Type B pancreatic cell (in vitro differentiated cells): Measurements from ENCODE around the gene ODC1. TPM values are rescaled to one million over a fixed set of nuclear protein-coding genes. Genes with fewer than 3 reads are reported as not detected.
"Not testable (repeated sequence)": the region's sequence is repeated elsewhere in the genome, so short reads cannot be mapped to it uniquely, and the experiment has no call there.

ENCODE experiments used
- DNase-seq: peaks from one replicate; pipeline ENCODE4 v3.0.0; 2021; ENCODE audit warnings: mixed read lengths; ENCODE audit not compliant: unreplicated experiment; ENCODE audit errors: extremely low spot score
- H3K27ac Mint-ChIP-seq: 2 replicates; pipeline ENCODE4 v1.8.0; 2021; ENCODE audit warnings: mild to moderate bottlenecking, mixed read lengths
- H3K27me3 Mint-ChIP-seq: 2 replicates; pipeline ENCODE4 v1.8.0; 2021; ENCODE audit warnings: mixed read lengths
- H3K36me3 Mint-ChIP-seq: 2 replicates; pipeline ENCODE4 v1.8.0; 2021; ENCODE audit warnings: mixed read lengths
- H3K4me1 Mint-ChIP-seq: one replicate; pipeline ENCODE4 v1.8.0; 2021; ENCODE audit warnings: mixed read lengths; ENCODE audit not compliant: unreplicated experiment
- H3K4me3 Mint-ChIP-seq: 2 replicates; pipeline ENCODE4 v1.8.0; 2021; ENCODE audit warnings: mild to moderate bottlenecking, mixed read lengths
- H3K9me3 Mint-ChIP-seq: 2 replicates; pipeline ENCODE4 v1.8.0; 2021; ENCODE audit warnings: mixed read lengths
- total RNA-seq: library from RNA; stranded (reverse); gene quantifications from 2 replicates; pipeline ENCODE4 v1.2.1, GENCODE V29; 2021; ENCODE audit warnings: low replicate concordance
- TF ChIP-seq, protein P1 (sequence below): fragments of 200-600 bp; sonication (generic); conservative IDR thresholded peaks from 2 replicates; pipeline ENCODE4 v1.5.0; 2021; ENCODE audit warnings: antibody characterized with exemption, mild to moderate bottlenecking

ODC1 gene
- total RNA-seq, 1 donor from 2014 or later: 135 TPM

DNA sequence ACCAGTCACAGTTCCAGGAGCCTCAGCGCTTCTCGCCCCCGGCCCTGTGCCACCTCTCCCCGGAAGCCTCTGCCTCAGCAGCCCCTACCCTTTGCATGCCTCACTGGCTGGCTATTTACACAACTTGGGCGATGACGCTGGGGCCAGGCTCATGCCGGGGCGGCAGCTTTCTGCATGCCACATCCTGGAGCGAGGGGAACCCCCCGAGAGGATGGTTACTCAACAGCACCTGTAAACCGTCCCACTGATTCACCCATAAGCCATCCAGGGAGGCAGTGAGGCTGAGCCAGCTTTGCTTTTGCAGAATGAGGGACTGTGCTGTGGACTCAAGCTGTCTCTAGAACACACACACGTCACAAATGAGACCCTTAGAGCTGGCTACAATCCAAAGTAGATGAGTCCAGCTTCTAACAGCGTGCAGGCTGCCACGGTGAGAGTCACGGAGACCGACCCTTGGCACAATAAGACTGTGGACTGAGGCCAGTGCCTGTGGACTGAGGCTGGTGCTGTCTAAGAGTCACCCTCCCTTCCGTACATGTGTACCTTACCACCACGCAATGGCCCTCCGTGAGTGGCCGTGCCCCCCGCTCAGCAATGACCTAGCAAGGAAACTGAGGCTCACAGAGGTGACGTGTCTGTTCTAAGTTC, 45.6 kb upstream of the ODC1 start:
- Mint-ChIP-seq H3K27me3 (peaks cover 28% of the 10 kb centered on the region), H3K9me3 (no peaks in the 10 kb centered on the region), H3K27ac (no peak overlapping the region), H3K4me1 (no peaks in the 10 kb centered on the region), H3K36me3 (no peaks in the 10 kb centered on the region), H3K4me3 (no peak overlapping the region)
- no peak for DNase-seq
- TF ChIP-seq, protein P1, sequence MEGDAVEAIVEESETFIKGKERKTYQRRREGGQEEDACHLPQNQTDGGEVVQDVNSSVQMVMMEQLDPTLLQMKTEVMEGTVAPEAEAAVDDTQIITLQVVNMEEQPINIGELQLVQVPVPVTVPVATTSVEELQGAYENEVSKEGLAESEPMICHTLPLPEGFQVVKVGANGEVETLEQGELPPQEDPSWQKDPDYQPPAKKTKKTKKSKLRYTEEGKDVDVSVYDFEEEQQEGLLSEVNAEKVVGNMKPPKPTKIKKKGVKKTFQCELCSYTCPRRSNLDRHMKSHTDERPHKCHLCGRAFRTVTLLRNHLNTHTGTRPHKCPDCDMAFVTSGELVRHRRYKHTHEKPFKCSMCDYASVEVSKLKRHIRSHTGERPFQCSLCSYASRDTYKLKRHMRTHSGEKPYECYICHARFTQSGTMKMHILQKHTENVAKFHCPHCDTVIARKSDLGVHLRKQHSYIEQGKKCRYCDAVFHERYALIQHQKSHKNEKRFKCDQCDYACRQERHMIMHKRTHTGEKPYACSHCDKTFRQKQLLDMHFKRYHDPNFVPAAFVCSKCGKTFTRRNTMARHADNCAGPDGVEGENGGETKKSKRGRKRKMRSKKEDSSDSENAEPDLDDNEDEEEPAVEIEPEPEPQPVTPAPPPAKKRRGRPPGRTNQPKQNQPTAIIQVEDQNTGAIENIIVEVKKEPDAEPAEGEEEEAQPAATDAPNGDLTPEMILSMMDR: no peak

GRCh38 chr2:10493075-10493633, 45.0 kb upstream of the ODC1 start:
- TF ChIP-seq, protein P1: no peak
- no peak overlapping the region for H3K27ac Mint-ChIP-seq
- DNase-seq: no peak

DNA sequence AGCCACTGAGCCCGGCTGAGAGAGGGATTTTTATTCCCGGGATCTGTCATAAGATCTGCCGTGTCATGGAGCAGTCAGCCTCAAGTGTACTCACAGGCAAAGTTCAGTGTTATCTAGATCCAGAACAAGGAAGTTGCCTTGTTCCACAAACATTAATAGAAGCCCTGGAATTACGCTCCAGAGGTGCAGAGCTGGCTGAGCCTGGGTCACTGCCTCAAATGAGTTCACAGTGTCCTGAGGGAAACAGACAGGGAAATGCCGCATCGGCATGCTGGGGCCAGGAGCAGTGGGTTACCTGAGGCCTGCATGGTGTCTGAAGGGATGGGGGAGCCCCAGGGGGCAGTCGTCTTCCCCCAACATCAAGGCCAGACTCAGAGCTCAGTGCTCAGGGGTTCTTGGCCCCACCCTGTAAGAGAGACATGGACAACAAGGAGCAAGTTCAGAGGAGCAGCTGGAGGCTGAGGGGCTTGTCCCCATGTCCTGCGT, 42.7 kb upstream of the ODC1 start:
- Mint-ChIP-seq H3K4me1 (no peaks in the 10 kb centered on the region), H3K36me3 (no peaks in the 10 kb centered on the region), H3K9me3 (no peaks in the 10 kb centered on the region), H3K4me3 (no peak overlapping the region), H3K27ac (peak overlapping the region; percentile 57), H3K27me3 (peaks cover 19% of the 10 kb centered on the region)
- TF ChIP-seq, protein P1: no peak
- DNase-seq: no peak

More at GRCh38 chr2:10493075-10493633, 45.0 kb upstream of the ODC1 start:
- H3K27me3 Mint-ChIP-seq: peaks cover 28% of the 10 kb centered on the region
- no peak overlapping the region for H3K4me3 Mint-ChIP-seq
- H3K36me3 Mint-ChIP-seq: no peaks in the 10 kb centered on the region
- H3K4me1 Mint-ChIP-seq: no peaks in the 10 kb centered on the region
- H3K9me3 Mint-ChIP-seq: no peaks in the 10 kb centered on the region

DNA sequence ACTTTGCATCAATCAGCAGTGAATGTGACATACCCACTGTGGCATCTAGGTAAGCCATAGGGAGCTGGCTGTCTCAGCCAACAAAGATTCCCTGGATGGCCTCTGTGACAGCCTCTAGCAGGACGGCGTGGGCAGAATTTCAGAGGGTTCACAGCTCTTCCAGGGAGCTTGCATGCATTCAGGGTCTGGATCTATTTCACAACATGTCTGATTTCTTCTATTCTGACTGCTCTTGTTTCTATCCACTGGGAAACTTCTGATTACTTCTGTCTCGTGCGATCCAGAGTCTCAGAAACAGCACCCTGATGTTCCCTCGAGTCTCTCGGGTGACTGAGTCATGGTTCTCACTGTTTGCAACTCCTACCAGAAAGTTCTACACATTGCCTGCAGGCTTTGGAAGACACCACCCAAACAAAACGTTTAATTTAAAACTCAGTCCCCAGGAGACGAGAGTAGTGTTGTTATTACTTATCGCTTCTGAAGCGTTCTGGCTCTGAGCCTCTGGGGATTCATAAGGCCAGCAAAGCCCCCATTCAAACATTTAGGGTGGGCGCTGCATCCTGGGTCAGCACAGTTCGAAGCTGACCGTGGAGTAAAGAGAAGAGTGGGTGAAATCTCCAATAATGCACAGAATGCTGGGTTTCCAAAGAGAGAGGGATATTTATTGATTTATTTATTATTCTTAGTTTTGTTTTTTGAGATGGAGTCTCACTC, 41.9 kb upstream of the ODC1 start:
- H3K36me3 Mint-ChIP-seq: no peaks in the 10 kb centered on the region
- no peak overlapping the region for H3K4me3 Mint-ChIP-seq
- no peaks in the 10 kb centered on the region for H3K4me1 Mint-ChIP-seq
- H3K27ac Mint-ChIP-seq: no peak overlapping the region
- TF ChIP-seq, protein P1: no peak
- no peaks in the 10 kb centered on the region for H3K9me3 Mint-ChIP-seq
- H3K27me3 Mint-ChIP-seq: peaks cover 11% of the 10 kb centered on the region
- no peak for DNase-seq

DNA sequence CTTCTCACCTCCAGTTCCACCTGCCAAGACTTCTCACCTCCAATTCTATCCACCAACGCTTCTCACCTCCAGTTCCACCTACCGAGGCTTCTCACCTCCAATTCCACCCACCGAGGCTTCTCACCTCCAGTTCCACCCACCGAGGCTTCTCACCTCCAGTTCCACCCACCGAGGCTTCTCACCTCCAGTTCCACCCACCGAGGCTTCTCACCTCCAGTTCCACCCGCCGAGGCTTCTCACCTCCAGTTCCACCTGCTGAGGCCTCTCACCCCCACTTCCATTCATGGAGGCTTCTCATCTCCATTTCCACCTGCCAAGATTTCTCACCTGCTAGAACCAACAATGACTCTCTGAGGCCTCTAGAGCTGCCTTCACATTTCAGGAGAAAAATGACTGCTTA, 40.0 kb upstream of the ODC1 start:
- not testable (repeated sequence) for H3K4me3 Mint-ChIP-seq, H3K36me3 Mint-ChIP-seq, H3K4me1 Mint-ChIP-seq, H3K9me3 Mint-ChIP-seq, H3K27ac Mint-ChIP-seq, DNase-seq
- H3K27me3 Mint-ChIP-seq: peaks cover 14% of the 10 kb centered on the region

DNA sequence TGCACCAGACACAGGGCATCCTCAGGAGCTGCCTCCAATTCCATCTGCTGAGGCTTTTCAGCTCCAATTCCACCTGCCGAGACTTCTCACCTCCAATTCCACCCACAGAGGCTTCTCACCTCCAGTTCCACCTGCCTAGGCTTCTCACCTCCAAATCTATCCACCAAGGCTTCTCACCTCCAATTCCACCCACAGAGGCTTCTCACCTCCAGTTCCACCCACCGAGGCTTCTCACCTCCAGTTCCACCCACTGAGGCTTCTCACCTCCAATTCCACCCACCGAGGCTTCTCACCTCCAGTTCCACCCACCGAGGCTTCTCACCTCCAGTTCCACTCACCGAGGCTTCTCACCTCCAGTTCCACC, 39.6 kb upstream of the ODC1 start:
- not testable (repeated sequence) for H3K27ac Mint-ChIP-seq, H3K4me1 Mint-ChIP-seq, H3K9me3 Mint-ChIP-seq, H3K4me3 Mint-ChIP-seq, DNase-seq, H3K36me3 Mint-ChIP-seq
- H3K27me3 Mint-ChIP-seq: peaks cover 17% of the 10 kb centered on the region
